ENCODE data around the gene DNAJA1. TPM values are rescaled to one million over a fixed set of nuclear protein-coding genes. Genes with fewer than 3 reads are reported as not detected.

The DNAJA1 gene
- total RNA-seq, 1 experiment from 2014 or later, result 74.5 TPM

DNA sequence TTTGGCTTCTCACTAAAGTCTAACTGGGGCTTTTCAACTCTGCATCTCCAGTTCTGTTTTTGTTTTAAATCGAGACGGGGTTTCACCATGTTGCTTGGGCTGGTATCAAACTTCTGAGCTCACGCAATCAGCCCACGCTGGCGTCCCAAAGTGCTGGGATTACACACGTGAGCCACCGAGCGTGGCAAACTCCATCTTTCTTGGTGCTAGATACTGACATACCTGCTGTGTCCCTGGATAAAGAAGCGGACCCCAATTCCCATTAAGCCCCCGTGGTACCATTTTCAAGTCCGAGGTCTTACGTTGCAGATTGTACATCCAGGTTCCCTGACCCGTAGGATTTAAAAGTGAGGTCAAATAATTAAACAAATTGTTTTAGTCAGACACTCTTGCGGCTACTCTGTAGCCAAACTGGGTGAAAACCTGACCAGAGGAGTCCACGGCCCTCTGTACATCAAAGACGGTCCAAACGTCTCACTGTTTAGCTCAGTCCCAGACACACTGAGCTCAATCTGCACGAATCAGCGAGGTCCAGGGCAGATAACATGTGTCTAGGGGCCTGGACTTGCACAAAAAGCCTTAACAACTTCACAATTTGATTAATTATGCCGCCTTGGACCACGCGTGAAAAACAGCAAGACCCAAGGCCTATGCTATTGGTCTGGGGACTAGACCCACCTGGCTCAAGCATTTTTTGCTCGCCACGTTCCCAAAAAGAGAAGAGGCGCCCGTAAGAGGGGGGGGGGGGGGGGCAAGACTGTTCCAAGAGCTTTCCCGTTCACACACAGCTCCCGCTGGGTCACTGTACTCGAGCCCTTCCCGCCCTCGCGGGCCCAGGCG is 727 bp upstream of the DNAJA1 start (continued):
- TF ChIP-seq, protein P1, sequence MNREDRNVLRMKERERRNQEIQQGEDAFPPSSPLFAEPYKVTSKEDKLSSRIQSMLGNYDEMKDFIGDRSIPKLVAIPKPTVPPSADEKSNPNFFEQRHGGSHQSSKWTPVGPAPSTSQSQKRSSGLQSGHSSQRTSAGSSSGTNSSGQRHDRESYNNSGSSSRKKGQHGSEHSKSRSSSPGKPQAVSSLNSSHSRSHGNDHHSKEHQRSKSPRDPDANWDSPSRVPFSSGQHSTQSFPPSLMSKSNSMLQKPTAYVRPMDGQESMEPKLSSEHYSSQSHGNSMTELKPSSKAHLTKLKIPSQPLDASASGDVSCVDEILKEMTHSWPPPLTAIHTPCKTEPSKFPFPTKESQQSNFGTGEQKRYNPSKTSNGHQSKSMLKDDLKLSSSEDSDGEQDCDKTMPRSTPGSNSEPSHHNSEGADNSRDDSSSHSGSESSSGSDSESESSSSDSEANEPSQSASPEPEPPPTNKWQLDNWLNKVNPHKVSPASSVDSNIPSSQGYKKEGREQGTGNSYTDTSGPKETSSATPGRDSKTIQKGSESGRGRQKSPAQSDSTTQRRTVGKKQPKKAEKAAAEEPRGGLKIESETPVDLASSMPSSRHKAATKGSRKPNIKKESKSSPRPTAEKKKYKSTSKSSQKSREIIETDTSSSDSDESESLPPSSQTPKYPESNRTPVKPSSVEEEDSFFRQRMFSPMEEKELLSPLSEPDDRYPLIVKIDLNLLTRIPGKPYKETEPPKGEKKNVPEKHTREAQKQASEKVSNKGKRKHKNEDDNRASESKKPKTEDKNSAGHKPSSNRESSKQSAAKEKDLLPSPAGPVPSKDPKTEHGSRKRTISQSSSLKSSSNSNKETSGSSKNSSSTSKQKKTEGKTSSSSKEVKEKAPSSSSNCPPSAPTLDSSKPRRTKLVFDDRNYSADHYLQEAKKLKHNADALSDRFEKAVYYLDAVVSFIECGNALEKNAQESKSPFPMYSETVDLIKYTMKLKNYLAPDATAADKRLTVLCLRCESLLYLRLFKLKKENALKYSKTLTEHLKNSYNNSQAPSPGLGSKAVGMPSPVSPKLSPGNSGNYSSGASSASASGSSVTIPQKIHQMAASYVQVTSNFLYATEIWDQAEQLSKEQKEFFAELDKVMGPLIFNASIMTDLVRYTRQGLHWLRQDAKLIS (CRISPR knock-in tag; IDR thresholded peaks at IDR 0.05; ENCODE audit: borderline replicate concordance), result no peak
- TF ChIP-seq SMAD4 (CRISPR knock-in tag; IDR thresholded peaks at IDR 0.05) (no peak), ESRRA (CRISPR knock-in tag; IDR thresholded peaks at IDR 0.05; ENCODE audit: borderline replicate concordance) (no peak), ETV6 (CRISPR knock-in tag; IDR thresholded peaks at IDR 0.05) (no peak), EMX1 (CRISPR knock-in tag; IDR thresholded peaks at IDR 0.05) (no peak)
- TF ChIP-seq, protein P2, sequence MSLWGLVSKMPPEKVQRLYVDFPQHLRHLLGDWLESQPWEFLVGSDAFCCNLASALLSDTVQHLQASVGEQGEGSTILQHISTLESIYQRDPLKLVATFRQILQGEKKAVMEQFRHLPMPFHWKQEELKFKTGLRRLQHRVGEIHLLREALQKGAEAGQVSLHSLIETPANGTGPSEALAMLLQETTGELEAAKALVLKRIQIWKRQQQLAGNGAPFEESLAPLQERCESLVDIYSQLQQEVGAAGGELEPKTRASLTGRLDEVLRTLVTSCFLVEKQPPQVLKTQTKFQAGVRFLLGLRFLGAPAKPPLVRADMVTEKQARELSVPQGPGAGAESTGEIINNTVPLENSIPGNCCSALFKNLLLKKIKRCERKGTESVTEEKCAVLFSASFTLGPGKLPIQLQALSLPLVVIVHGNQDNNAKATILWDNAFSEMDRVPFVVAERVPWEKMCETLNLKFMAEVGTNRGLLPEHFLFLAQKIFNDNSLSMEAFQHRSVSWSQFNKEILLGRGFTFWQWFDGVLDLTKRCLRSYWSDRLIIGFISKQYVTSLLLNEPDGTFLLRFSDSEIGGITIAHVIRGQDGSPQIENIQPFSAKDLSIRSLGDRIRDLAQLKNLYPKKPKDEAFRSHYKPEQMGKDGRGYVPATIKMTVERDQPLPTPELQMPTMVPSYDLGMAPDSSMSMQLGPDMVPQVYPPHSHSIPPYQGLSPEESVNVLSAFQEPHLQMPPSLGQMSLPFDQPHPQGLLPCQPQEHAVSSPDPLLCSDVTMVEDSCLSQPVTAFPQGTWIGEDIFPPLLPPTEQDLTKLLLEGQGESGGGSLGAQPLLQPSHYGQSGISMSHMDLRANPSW (CRISPR knock-in tag; conservative IDR thresholded peaks at IDR 0.05; ENCODE audit: low read depth), result no peak
- TF ChIP-seq, protein P3, sequence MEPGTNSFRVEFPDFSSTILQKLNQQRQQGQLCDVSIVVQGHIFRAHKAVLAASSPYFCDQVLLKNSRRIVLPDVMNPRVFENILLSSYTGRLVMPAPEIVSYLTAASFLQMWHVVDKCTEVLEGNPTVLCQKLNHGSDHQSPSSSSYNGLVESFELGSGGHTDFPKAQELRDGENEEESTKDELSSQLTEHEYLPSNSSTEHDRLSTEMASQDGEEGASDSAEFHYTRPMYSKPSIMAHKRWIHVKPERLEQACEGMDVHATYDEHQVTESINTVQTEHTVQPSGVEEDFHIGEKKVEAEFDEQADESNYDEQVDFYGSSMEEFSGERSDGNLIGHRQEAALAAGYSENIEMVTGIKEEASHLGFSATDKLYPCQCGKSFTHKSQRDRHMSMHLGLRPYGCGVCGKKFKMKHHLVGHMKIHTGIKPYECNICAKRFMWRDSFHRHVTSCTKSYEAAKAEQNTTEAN (CRISPR knock-in tag; IDR thresholded peaks at IDR 0.05), result no peak
- TF ChIP-seq, protein P4, sequence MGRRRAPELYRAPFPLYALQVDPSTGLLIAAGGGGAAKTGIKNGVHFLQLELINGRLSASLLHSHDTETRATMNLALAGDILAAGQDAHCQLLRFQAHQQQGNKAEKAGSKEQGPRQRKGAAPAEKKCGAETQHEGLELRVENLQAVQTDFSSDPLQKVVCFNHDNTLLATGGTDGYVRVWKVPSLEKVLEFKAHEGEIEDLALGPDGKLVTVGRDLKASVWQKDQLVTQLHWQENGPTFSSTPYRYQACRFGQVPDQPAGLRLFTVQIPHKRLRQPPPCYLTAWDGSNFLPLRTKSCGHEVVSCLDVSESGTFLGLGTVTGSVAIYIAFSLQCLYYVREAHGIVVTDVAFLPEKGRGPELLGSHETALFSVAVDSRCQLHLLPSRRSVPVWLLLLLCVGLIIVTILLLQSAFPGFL (CRISPR knock-in tag; IDR thresholded peaks at IDR 0.05; ENCODE audit: borderline replicate concordance), result no peak

DNA sequence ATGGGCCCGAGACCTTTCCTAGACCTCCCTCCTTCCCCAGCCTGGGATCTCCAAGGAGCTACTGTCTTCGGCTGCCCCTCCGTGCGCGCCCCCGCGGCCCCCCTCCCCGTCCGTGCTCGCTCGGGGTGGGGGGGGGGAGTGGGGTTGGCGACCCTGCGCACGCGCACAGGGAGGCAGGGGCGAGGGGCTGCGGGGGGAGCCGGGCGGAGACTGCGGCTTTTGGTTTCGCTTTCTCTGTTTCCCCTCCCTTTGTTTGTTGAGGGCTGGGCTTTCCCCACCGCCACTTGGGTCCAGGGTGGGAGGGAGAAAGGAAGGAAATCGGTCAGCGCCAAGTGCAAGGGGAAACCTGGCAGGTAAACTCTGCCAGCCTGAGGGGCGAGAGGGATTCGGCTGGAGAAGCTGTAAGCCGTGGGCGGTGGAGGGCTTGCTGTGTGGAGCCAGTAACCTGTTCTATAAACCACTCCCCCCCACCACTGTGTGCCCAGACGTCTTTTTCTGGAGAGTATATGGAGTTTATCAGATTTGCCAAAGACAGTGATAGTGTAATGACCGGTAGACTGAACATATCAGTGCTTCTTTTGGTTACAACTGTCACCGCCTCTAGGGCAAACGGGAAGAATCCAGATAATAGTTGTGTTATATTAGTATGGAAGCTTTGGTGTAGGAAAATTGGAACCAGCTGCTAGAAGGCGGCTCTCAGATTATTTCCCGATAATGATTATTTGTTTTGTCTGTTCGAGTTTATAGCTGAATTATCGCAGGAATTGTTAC is 684 bp downstream of the DNAJA1 start:
- peak overlapping the region; percentile 93 for H3K4me3 Mint-ChIP-seq
- POLR2A ChIA-PET, result interaction anchor here (1.0 to 2.3 kb wide), 11 partner anchors 9 to 420 kb away, joined by 3 to 11 read pairs (median 4); partner anchors contain the start of genes NFX1 and SMU1
- peak; percentile 82 for DNase-seq (ENCODE audit: low spot score)
- H3K36me3 Mint-ChIP-seq, result peaks cover 52% of the 10 kb centered on the region
- TF ChIP-seq NR2C2 (CRISPR knock-in tag; IDR thresholded peaks at IDR 0.05), result no peak
- TF ChIP-seq, protein P5, sequence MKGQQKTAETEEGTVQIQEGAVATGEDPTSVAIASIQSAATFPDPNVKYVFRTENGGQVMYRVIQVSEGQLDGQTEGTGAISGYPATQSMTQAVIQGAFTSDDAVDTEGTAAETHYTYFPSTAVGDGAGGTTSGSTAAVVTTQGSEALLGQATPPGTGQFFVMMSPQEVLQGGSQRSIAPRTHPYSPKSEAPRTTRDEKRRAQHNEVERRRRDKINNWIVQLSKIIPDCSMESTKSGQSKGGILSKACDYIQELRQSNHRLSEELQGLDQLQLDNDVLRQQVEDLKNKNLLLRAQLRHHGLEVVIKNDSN (CRISPR knock-in tag; IDR thresholded peaks at IDR 0.05), result peak; percentile 22; the same call in 1 of the 2 replicates
- peak; percentile 70 for ATAC-seq
- no peaks in the 10 kb centered on the region for H3K27me3 Mint-ChIP-seq (ENCODE audit: low read depth)
- CTCF ChIA-PET, result interaction anchor here (0.5 to 0.9 kb wide), 2 partner anchors 11 to 1430 kb away, joined by 3 read pairs; no protein-coding TSS in a partner anchor
- peak overlapping the region; percentile 84 for H3K27ac Mint-ChIP-seq
- H3K4me1 Mint-ChIP-seq, result peaks cover 25% of the 10 kb centered on the region
- H3K9me3 Mint-ChIP-seq, result no peaks in the 10 kb centered on the region

All from WTC11 (cell line).